HepG2 (cell line): ENCODE measurements around the gene RBPMS2. TPM values are rescaled to one million over a fixed set of nuclear protein-coding genes. Genes with fewer than 3 reads are reported as not detected.

Experiments used
- ATAC-seq: fragments of 200-7000 bp; cut with Tn5 transposase; 3 replicates; pipeline ENCODE4 v1.9.1; 2020; ENCODE audit warnings: mild to moderate bottlenecking, moderate library complexity
- BruUV-seq: library from RNA; stranded (reverse); fragments of 400-500 nt; replicated peaks from 2 replicates; lab custom pipeline; 2021; lab: Mats Ljungman, UMichigan
- CTCF ChIA-PET: fragments of 300-600 bp; formaldehyde crosslinking; extraction: SDS; loops from one replicate; lab custom pipeline; 2021; ENCODE audit warnings: low total read pairs, inconsistent platforms, low intra/inter-chr PET ratio; lab: Yijun Ruan, JAX
- POLR2A ChIA-PET: fragments of 350-600 bp; sonication (Branson Sonifier 250); formaldehyde crosslinking; loops from one replicate; lab custom pipeline; 2020; ENCODE audit warnings: antibody characterized with exemption, inconsistent platforms; lab: Yijun Ruan, JAX
- DNase-seq: peaks from one replicate; pipeline ENCODE4 v3.0.0-alpha.2; 2015; ENCODE audit warnings: low spot score
- FAIRE-seq: peaks from 3 replicates; lab custom pipeline; 2011; peaks lifted over from hg19 to GRCh38; lab: Jason Lieb, UNC
- H2AFZ ChIP-seq: one replicate; pipeline ENCODE4 v1.6.1; 2011; ENCODE audit warnings: low read length, inconsistent platforms
- H3K27ac ChIP-seq: fragments of 300-600 bp; 3 replicates; pipeline ENCODE4 v1.8.0; 2011; ENCODE audit warnings: mixed run types, mild to moderate bottlenecking, mixed read lengths, low read length, inconsistent platforms; ENCODE audit not compliant: insufficient read depth; ENCODE audit errors: extremely low read length
- H3K27me3 ChIP-seq, 2 experiments: fragments of 200-600 bp in 1 of 2; 2 replicates in 1 of 2; 3 replicates in 1 of 2; pipeline versions ENCODE4 v1.6.0 to v1.8.0; 2011; ENCODE audit warnings: low read length in 2 of 2, mild to moderate bottlenecking in 2 of 2, moderate library complexity in 2 of 2, inconsistent platforms in 1 of 2; ENCODE audit not compliant: insufficient read depth in 2 of 2, control insufficient read depth in 1 of 2
- H3K36me3 ChIP-seq, 2 experiments: fragments of 200-600 bp in 1 of 2; replicated peaks in 1 of 2; 2 replicates in 1 of 2; 3 replicates in 1 of 2; pipeline versions ENCODE4 v1.5.1 to v1.8.0; 2011; ENCODE audit warnings: low read length in 2 of 2, inconsistent platforms in 1 of 2; ENCODE audit not compliant: insufficient read depth in 2 of 2, control insufficient read depth in 1 of 2
- H3K4me1 ChIP-seq: 2 replicates; pipeline ENCODE4 v1.5.1; 2012; ENCODE audit warnings: low read length, inconsistent platforms; ENCODE audit not compliant: insufficient read depth
- H3K4me2 ChIP-seq: 2 replicates; pipeline ENCODE4 v1.6.0; 2011; ENCODE audit warnings: low read depth, low read length, inconsistent platforms
- H3K4me3 ChIP-seq, 3 experiments: fragments of 200-600 bp in 1 of 3; sonication (generic), shearing (Covaris generic) in 1 of 3; replicated peaks in 1 of 3; 2 replicates each; pipeline ENCODE4 v1.5.1; 2011 to 2016; ENCODE audit warnings: low read length in 3 of 3, inconsistent platforms in 2 of 3, low read depth in 2 of 3, mild to moderate bottlenecking in 2 of 3, control low read depth in 1 of 3, mixed read lengths in 1 of 3; ENCODE audit not compliant: insufficient read depth in 1 of 3
- H3K79me2 ChIP-seq: one replicate; pipeline ENCODE4 v1.6.1; 2011; ENCODE audit warnings: low read length, inconsistent platforms; ENCODE audit not compliant: insufficient read depth
- H3K9ac ChIP-seq: 2 replicates; pipeline ENCODE4 v1.6.0; 2011; ENCODE audit warnings: mild to moderate bottlenecking, low read depth, low read length, inconsistent platforms; ENCODE audit not compliant: insufficient read depth
- H3K9me3 ChIP-seq: 2 replicates; pipeline ENCODE4 v1.5.1; 2012; ENCODE audit warnings: mild to moderate bottlenecking, low read length
- H4K20me1 ChIP-seq: 2 replicates; pipeline ENCODE4 v1.6.0; 2011; ENCODE audit warnings: inconsistent platforms, mild to moderate bottlenecking, low read length, moderate library complexity; ENCODE audit not compliant: insufficient read depth
- FOXA1 ChIP-seq, 2 experiments: fragments of 450-650 bp in 1 of 2; sonication (generic) in 1 of 2; formaldehyde crosslinking in 1 of 2; IDR thresholded peaks; 2 replicates each; pipeline versions ENCODE4 v1.4.0 to v1.6.1; 2016 to 2020; ENCODE audit warnings: missing genetic modification reagents in 1 of 2
- KMT2B ChIP-seq: IDR thresholded peaks from 2 replicates; pipeline ENCODE4 v1.6.1; 2016; ENCODE audit warnings: missing genetic modification reagents, missing compliant biosample characterization
- RBM22 ChIP-seq: fragments of 200-400 bp; formaldehyde crosslinking; optimal IDR thresholded peaks from 2 replicates; pipeline ENCODE3; 2017; ENCODE audit warnings: mild to moderate bottlenecking, low read length, moderate library complexity
- WIZ ChIP-seq: sonication (generic); formaldehyde crosslinking; IDR thresholded peaks from 2 replicates; pipeline ENCODE4 v1.5.1; 2020; ENCODE audit warnings: mild to moderate bottlenecking, missing genetic modification reagents
- ZBTB7B ChIP-seq: sonication (generic); formaldehyde crosslinking; IDR thresholded peaks from 2 replicates; pipeline ENCODE4 v1.4.0; 2020; ENCODE audit warnings: missing genetic modification reagents
- ZNF382 ChIP-seq: sonication (generic); formaldehyde crosslinking; IDR thresholded peaks from 2 replicates; pipeline ENCODE4 v1.5.0; 2020; ENCODE audit warnings: missing genetic modification reagents, mild to moderate bottlenecking, borderline replicate concordance
- WGBS: methylation state at CpG from one replicate; pipeline ENCODE4 v1.1.6; 2017; ENCODE audit warnings: low lambda C conversion rate; 5-methylcytosine and 5-hydroxymethylcytosine counted together
- in situ Hi-C: cut with HindIII; loops from 2 replicates; pipeline ENCODE4 v1.10.0; 2017; ENCODE audit warnings: low pct_unique_long_range_greater_than_20kb; ENCODE audit not compliant: extremely low pct_ligation_motif_present
- intact Hi-C: fragments of 100-400 bp; cut with micrococcal nuclease; formaldehyde crosslinking; loops from one replicate; pipeline ENCODE4 v1.10.0; 2022; ENCODE audit not compliant: unreplicated experiment
- polyA plus RNA-seq, 8 experiments: library from polyadenylated mRNA; depleted of rRNA in 3 of 8; stranded (reverse) in 7 of 8; unstranded in 1 of 8; fragments of >200 nt; fragmentation: Illumina TruSeq in 4 of 8; extraction: Trizol in 4 of 8; gene quantifications; 2 replicates each; pipeline versions ENCODE4 v1.2.1 to v1.2.3, GENCODE V29; 2011 to 2016; ENCODE audit warnings: low read depth in 4 of 8, missing spikeins in 1 of 8, mixed read lengths in 1 of 8; ENCODE audit not compliant: insufficient read depth in 1 of 8
- total RNA-seq, 5 experiments: library from RNA; depleted of rRNA; stranded (reverse); fragments of >200 nt; fragmentation: Illumina TruSeq; extraction: Trizol; gene quantifications; 2 replicates each; pipeline ENCODE4 v1.2.3, GENCODE V29; 2016; ENCODE audit warnings: low read depth in 1 of 5
- TF ChIP-seq, protein P1 (sequence below): sonication (generic); formaldehyde crosslinking; IDR thresholded peaks from 2 replicates; pipeline ENCODE4 v1.4.0; 2020; ENCODE audit warnings: mild to moderate bottlenecking, missing genetic modification reagents, borderline replicate concordance
- TF ChIP-seq, protein P2 (sequence below): sonication (generic); formaldehyde crosslinking; IDR thresholded peaks from 2 replicates; pipeline ENCODE4 v1.4.0; 2020; ENCODE audit warnings: missing genetic modification reagents, borderline replicate concordance

The RBPMS2 gene
- total and polyA plus RNA-seq, 2 of the 13 experiments (the other 11 are each of a cell fraction or from before 2014, with no cell fraction given): 0.08 TPM; not detected in 1

DNA sequence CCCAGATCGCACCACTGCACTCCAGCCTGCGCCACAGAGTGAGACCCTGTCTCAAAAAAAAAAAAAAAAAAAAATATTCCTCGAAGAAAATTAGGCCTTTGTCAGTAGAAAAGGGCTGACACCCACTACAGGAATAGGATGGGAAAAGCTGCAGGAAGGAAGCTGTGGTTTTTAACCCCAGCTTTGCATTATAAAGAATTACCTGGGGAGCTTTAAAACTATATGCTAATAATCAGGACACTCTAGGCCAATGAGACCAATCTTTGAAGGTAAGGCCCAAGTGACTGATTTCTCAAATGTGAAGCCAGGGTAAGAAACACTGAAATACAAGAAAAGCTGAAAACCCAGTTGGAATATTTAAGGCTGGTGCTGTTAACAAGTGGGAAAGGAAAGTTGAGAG is 74.3 kb downstream of the RBPMS2 start:
- intact Hi-C loops (no loop called here), in situ Hi-C loops (no loop called here)
- Histone ChIP-seq H3K4me2 (peak overlapping the region; percentile 55; the same call in 1 of the 2 replicates), H3K9me3 (no peaks in the 10 kb centered on the region), H3K79me2 (peaks cover 36% of the 10 kb centered on the region), H3K27me3 (no peaks in the 10 kb centered on the region; a peak in 1 of 5 replicates), H3K36me3 (no peaks in the 10 kb centered on the region), H3K9ac (0 out of 2 replicates have a peak overlapping the region, but pooled peaks have one; percentile 82), H2AFZ (no peak overlapping the region), H4K20me1 (peaks cover 8% of the 10 kb centered on the region), H3K4me3 (peak overlapping the region in 1 of 3 experiments; percentile 92; a peak in 1 of 6 replicates), H3K27ac (no peak overlapping the region), H3K4me1 (peaks cover 69% of the 10 kb centered on the region)
- ChIA-PET CTCF (no interaction called here), POLR2A (no interaction called here)
- TF ChIP-seq ZNF382 (CRISPR knock-in tag): no peak
- no peak for TF ChIP-seq WIZ (CRISPR knock-in tag)
- TF ChIP-seq, protein P1, sequence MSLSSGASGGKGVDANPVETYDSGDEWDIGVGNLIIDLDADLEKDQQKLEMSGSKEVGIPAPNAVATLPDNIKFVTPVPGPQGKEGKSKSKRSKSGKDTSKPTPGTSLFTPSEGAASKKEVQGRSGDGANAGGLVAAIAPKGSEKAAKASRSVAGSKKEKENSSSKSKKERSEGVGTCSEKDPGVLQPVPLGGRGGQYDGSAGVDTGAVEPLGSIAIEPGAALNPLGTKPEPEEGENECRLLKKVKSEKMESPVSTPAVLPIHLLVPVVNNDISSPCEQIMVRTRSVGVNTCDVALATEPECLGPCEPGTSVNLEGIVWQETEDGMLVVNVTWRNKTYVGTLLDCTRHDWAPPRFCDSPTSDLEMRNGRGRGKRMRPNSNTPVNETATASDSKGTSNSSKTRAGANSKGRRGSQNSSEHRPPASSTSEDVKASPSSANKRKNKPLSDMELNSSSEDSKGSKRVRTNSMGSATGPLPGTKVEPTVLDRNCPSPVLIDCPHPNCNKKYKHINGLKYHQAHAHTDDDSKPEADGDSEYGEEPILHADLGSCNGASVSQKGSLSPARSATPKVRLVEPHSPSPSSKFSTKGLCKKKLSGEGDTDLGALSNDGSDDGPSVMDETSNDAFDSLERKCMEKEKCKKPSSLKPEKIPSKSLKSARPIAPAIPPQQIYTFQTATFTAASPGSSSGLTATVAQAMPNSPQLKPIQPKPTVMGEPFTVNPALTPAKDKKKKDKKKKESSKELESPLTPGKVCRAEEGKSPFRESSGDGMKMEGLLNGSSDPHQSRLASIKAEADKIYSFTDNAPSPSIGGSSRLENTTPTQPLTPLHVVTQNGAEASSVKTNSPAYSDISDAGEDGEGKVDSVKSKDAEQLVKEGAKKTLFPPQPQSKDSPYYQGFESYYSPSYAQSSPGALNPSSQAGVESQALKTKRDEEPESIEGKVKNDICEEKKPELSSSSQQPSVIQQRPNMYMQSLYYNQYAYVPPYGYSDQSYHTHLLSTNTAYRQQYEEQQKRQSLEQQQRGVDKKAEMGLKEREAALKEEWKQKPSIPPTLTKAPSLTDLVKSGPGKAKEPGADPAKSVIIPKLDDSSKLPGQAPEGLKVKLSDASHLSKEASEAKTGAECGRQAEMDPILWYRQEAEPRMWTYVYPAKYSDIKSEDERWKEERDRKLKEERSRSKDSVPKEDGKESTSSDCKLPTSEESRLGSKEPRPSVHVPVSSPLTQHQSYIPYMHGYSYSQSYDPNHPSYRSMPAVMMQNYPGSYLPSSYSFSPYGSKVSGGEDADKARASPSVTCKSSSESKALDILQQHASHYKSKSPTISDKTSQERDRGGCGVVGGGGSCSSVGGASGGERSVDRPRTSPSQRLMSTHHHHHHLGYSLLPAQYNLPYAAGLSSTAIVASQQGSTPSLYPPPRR: no peak
- TF ChIP-seq KMT2B: no peak
- TF ChIP-seq RBM22: no peak
- TF ChIP-seq FOXA1 (IDR thresholded peaks at IDR 0.05): no peak
- TF ChIP-seq FOXA1 (CRISPR knock-in tag; IDR thresholded peaks at IDR 0.05): no peak
- TF ChIP-seq ZBTB7B (CRISPR knock-in tag): no peak
- TF ChIP-seq, protein P2, sequence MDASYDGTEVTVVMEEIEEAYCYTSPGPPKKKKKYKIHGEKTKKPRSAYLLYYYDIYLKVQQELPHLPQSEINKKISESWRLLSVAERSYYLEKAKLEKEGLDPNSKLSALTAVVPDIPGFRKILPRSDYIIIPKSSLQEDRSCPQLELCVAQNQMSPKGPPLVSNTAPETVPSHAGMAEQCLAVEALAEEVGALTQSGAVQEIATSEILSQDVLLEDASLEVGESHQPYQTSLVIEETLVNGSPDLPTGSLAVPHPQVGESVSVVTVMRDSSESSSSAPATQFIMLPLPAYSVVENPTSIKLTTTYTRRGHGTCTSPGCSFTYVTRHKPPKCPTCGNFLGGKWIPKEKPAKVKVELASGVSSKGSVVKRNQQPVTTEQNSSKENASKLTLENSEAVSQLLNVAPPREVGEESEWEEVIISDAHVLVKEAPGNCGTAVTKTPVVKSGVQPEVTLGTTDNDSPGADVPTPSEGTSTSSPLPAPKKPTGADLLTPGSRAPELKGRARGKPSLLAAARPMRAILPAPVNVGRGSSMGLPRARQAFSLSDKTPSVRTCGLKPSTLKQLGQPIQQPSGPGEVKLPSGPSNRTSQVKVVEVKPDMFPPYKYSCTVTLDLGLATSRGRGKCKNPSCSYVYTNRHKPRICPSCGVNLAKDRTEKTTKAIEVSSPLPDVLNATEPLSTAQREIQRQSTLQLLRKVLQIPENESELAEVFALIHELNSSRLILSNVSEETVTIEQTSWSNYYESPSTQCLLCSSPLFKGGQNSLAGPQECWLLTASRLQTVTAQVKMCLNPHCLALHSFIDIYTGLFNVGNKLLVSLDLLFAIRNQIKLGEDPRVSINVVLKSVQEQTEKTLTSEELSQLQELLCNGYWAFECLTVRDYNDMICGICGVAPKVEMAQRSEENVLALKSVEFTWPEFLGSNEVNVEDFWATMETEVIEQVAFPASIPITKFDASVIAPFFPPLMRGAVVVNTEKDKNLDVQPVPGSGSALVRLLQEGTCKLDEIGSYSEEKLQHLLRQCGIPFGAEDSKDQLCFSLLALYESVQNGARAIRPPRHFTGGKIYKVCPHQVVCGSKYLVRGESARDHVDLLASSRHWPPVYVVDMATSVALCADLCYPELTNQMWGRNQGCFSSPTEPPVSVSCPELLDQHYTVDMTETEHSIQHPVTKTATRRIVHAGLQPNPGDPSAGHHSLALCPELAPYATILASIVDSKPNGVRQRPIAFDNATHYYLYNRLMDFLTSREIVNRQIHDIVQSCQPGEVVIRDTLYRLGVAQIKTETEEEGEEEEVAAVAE (CRISPR knock-in tag): no peak
- FAIRE-seq (no peak), DNase-seq (no peak), ATAC-seq (no peak)
- BruUV-seq: no TSS peak
- 92% methylated on average over 3 of the region's 3 CpGs for WGBS
